OCI-LY1 (cell line): ENCODE measurements around the gene SFMBT2.

ENCODE experiments used
- H2AFZ ChIP-seq: fragments of 200-600 bp; sonication (generic), shearing (Covaris generic); 2 replicates; pipeline ENCODE4 v1.6.0; 2014; ENCODE audit warnings: antibody characterized with exemption, mild to moderate bottlenecking, low read length
- H3F3A ChIP-seq: fragments of 200-600 bp; sonication (generic), shearing (Covaris generic); 2 replicates; pipeline ENCODE4 v1.6.0; 2014; ENCODE audit warnings: mild to moderate bottlenecking, antibody characterized with exemption, low read length, moderate library complexity; ENCODE audit not compliant: insufficient read depth
- H3K27ac ChIP-seq: fragments of 200-600 bp; sonication (generic); 2 replicates; pipeline ENCODE4 v1.5.1; 2014; ENCODE audit warnings: low read length, mixed run types, mild to moderate bottlenecking, low read depth; ENCODE audit not compliant: poor library complexity, severe bottlenecking
- H3K27me3 ChIP-seq: fragments of 200-600 bp; sonication (generic); 2 replicates; pipeline ENCODE4 v1.6.0; 2014; ENCODE audit warnings: antibody characterized with exemption, mild to moderate bottlenecking, low read length, moderate library complexity; ENCODE audit not compliant: insufficient read depth
- H3K36me3 ChIP-seq: fragments of 200-600 bp; sonication (generic); 2 replicates; pipeline ENCODE4 v1.6.1; 2014; ENCODE audit warnings: mild to moderate bottlenecking, antibody characterized with exemption, low read length, moderate library complexity, mixed read lengths; ENCODE audit not compliant: insufficient read depth
- H3K4me1 ChIP-seq: fragments of 200-600 bp; sonication (generic); 2 replicates; pipeline ENCODE4 v1.5.1; 2014; ENCODE audit warnings: mild to moderate bottlenecking, low read length, moderate library complexity; ENCODE audit not compliant: insufficient read depth, severe bottlenecking
- H3K4me2 ChIP-seq: fragments of 200-600 bp; sonication (generic), shearing (Covaris generic); 2 replicates; pipeline ENCODE4 v1.6.1; 2014; ENCODE audit warnings: low read length
- H3K4me3 ChIP-seq: fragments of 200-600 bp; sonication (generic); 2 replicates; pipeline ENCODE4 v1.5.1; 2014; ENCODE audit warnings: low read length, low read depth, mild to moderate bottlenecking, mixed read lengths; ENCODE audit not compliant: poor library complexity, severe bottlenecking
- H3K79me2 ChIP-seq: fragments of 200-600 bp; shearing (Covaris generic); 2 replicates; pipeline ENCODE4 v1.6.1; 2016; ENCODE audit warnings: mixed run types, low read length, mixed read lengths; ENCODE audit not compliant: insufficient read depth
- H3K9ac ChIP-seq: fragments of 200-600 bp; sonication (generic), shearing (Covaris generic); 2 replicates; pipeline ENCODE4 v1.6.1; 2014; ENCODE audit warnings: mild to moderate bottlenecking, low read length, mixed read lengths
- H3K9me2 ChIP-seq: fragments of 200-600 bp; sonication (generic), shearing (Covaris generic); 2 replicates; pipeline ENCODE4 v1.6.1; 2014; ENCODE audit warnings: low read depth, mild to moderate bottlenecking, low read length, mixed read lengths
- H3K9me3 ChIP-seq: fragments of 200-600 bp; shearing (Covaris generic); 2 replicates; pipeline ENCODE4 v1.6.1; 2014; ENCODE audit warnings: low read length, mixed read lengths
- H4K20me1 ChIP-seq: fragments of 200-600 bp; sonication (generic), shearing (Covaris generic); 2 replicates; pipeline ENCODE4 v1.6.0; 2016; ENCODE audit warnings: mild to moderate bottlenecking, low read length; ENCODE audit not compliant: insufficient read depth
- EZH2 ChIP-seq: fragments of 200-600 bp; sonication (generic), shearing (Covaris generic); IDR thresholded peaks from 2 replicates; pipeline ENCODE4 v1.8.0; 2017; ENCODE audit warnings: borderline replicate concordance, mixed run types, mild to moderate bottlenecking, antibody characterized with exemption, low read length, moderate library complexity, mixed read lengths
- TF ChIP-seq, protein P1 (sequence below): fragments of 200-600 bp; sonication (generic), shearing (Covaris generic); IDR thresholded peaks from 2 replicates; pipeline ENCODE4 v1.5.1; 2017; ENCODE audit warnings: mild to moderate bottlenecking, antibody characterized with exemption, low read length, moderate library complexity, mixed read lengths

SFMBT2 gene

DNA sequence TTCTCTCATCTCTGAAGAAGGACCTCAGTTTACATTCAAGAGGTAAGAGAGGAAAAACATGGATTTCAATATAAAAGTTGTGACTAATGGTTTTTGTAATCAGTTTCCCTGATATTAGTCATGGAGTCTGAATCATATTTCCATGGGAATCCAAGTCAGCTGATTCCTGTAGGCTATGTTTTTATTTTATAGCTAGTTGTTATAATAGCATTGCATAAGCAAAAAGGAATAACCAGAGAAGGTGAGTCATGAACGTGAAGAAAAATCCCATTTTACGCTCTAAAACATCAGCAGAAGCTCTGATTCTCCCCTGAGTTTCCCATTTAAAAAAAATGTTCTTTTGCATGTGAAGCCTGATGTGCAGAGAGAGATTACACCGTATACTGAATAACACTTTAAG, 299.3 kb downstream of the SFMBT2 start:
- Histone ChIP-seq H3K9me3 (no peaks in the 10 kb centered on the region; the same call in 1 of the 2 replicates), H3K9me2 (no peaks in the 10 kb centered on the region), H3K4me1 (no peaks in the 10 kb centered on the region), H3K4me2 (no peak overlapping the region), H3K27me3 (0 out of 2 replicates have a peak, but pooled peaks cover 3% of the 10 kb centered on the region), H3F3A (no peaks in the 10 kb centered on the region), H2AFZ (no peak overlapping the region), H3K9ac (no peak overlapping the region), H4K20me1 (no peaks in the 10 kb centered on the region), H3K27ac (no peak overlapping the region), H3K79me2 (no peaks in the 10 kb centered on the region), H3K4me3 (no peak overlapping the region), H3K36me3 (no peaks in the 10 kb centered on the region)
- TF ChIP-seq, protein P1, sequence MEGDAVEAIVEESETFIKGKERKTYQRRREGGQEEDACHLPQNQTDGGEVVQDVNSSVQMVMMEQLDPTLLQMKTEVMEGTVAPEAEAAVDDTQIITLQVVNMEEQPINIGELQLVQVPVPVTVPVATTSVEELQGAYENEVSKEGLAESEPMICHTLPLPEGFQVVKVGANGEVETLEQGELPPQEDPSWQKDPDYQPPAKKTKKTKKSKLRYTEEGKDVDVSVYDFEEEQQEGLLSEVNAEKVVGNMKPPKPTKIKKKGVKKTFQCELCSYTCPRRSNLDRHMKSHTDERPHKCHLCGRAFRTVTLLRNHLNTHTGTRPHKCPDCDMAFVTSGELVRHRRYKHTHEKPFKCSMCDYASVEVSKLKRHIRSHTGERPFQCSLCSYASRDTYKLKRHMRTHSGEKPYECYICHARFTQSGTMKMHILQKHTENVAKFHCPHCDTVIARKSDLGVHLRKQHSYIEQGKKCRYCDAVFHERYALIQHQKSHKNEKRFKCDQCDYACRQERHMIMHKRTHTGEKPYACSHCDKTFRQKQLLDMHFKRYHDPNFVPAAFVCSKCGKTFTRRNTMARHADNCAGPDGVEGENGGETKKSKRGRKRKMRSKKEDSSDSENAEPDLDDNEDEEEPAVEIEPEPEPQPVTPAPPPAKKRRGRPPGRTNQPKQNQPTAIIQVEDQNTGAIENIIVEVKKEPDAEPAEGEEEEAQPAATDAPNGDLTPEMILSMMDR = no peak
- no peak for TF ChIP-seq EZH2

DNA sequence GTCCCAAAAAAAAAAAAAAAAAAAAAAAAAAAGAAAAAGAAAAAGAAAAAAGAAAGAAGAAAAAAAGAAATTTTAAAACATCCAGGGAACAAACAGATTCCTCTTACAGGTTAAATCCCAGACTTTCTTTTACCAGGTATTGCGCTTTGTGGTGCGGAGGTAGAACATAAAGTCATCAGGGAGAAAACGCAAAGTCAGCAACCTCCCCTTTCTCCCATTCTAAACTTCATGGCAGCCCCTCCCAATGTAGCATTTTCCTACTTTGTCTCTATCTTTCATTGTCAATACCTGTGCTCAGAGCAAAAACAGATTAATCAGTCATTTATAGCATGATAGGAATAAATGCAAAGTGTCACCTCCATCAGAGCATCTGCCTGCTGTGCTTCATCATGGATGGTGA, 299.7 kb downstream of the SFMBT2 start:
- Histone ChIP-seq H3K4me1 (no peaks in the 10 kb centered on the region), H3K79me2 (no peaks in the 10 kb centered on the region), H3K36me3 (no peaks in the 10 kb centered on the region), H3K27ac (no peak overlapping the region), H3F3A (no peaks in the 10 kb centered on the region), H3K9ac (no peak overlapping the region), H3K27me3 (0 out of 2 replicates have a peak, but pooled peaks cover 3% of the 10 kb centered on the region), H4K20me1 (no peaks in the 10 kb centered on the region), H3K4me2 (no peak overlapping the region), H3K4me3 (no peak overlapping the region), H2AFZ (no peak overlapping the region), H3K9me3 (no peaks in the 10 kb centered on the region; the same call in 1 of the 2 replicates), H3K9me2 (no peaks in the 10 kb centered on the region)
- TF ChIP-seq, protein P1 = no peak
- TF ChIP-seq EZH2 = no peak
